ENCODE results near the gene DACH2. TPM values are rescaled to one million over a fixed set of nuclear protein-coding genes. Genes with fewer than 3 reads are reported as not detected.
A peak's percentile ranks its signal among the peaks of the same experiment; 100 is the strongest.

DACH2 gene
- total and polyA plus RNA-seq, 2 of the 4 experiments (the other 2 are of a cell fraction) = 2.8 to 3.8 TPM

DNA sequence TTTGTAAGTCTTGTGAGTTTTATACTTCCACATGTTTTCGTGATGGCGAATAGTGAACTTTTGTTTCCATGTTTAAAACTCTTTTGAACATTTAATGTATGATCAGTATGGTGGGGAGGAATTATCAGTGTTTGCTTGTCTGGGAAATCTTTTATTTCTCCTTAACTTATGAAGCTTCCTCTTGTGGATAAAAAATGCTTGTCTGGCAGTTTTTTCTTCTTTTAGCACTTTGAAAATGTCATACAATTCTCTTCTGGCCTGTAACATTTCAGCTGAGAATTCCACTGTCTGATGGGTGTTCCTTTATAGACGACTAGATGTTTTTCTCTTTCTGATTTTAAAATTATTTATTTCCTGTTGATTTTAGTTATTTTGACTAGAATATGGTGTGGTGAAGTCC lies 576.0 kb downstream of the DACH2 start:
- H3K4me1 ChIP-seq (ENCODE audit: control insufficient read depth, insufficient read depth, low read length) = no peaks in the 10 kb centered on the region
- intact Hi-C loops (cut with micrococcal nuclease) = no loop called here
- no peaks in the 10 kb centered on the region for H3K27me3 ChIP-seq (ENCODE audit: control insufficient read depth, insufficient read depth, low read length)
- no peak for ATAC-seq (ENCODE audit: low read depth)
- H3K9ac ChIP-seq (ENCODE audit: low read depth, low read length) = no peak overlapping the region
- no peak overlapping the region for H2AK5ac ChIP-seq (ENCODE audit: low read depth, low read length)
- H2AK9ac ChIP-seq (replicated peaks; ENCODE audit: low read depth, low read length, poor library complexity) = no peak overlapping the region
- in situ Hi-C loops (cut with MboI; ENCODE audit: low sequenced_read_pairs) = no loop called here
- no peak for DNase-seq
- no peak overlapping the region for H2BK20ac ChIP-seq (ENCODE audit: low read depth, low read length)
- TF ChIP-seq RFX5 (IDR thresholded peaks at IDR 0.05; ENCODE audit: low read depth, low read length) (no peak), SMC3 (IDR thresholded peaks at IDR 0.05; ENCODE audit: low read depth, low read length) (no peak), RAD21 (IDR thresholded peaks at IDR 0.05; ENCODE audit: low read length) (no peak), NFE2L2 (IDR thresholded peaks at IDR 0.05; ENCODE audit: low read depth, low read length) (no peak), MAFK (IDR thresholded peaks at IDR 0.05; ENCODE audit: low read depth, low read length) (peak; percentile 77), FOS (IDR thresholded peaks at IDR 0.05; ENCODE audit: low read depth, low read length) (no peak), CEBPB (IDR thresholded peaks at IDR 0.05; ENCODE audit: low read depth, low read length) (no peak)
- TF ChIP-seq, protein P1, sequence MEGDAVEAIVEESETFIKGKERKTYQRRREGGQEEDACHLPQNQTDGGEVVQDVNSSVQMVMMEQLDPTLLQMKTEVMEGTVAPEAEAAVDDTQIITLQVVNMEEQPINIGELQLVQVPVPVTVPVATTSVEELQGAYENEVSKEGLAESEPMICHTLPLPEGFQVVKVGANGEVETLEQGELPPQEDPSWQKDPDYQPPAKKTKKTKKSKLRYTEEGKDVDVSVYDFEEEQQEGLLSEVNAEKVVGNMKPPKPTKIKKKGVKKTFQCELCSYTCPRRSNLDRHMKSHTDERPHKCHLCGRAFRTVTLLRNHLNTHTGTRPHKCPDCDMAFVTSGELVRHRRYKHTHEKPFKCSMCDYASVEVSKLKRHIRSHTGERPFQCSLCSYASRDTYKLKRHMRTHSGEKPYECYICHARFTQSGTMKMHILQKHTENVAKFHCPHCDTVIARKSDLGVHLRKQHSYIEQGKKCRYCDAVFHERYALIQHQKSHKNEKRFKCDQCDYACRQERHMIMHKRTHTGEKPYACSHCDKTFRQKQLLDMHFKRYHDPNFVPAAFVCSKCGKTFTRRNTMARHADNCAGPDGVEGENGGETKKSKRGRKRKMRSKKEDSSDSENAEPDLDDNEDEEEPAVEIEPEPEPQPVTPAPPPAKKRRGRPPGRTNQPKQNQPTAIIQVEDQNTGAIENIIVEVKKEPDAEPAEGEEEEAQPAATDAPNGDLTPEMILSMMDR (conservative IDR thresholded peaks at IDR 0.05; ENCODE audit: low read depth, low read length) = no peak
- TF ChIP-seq, protein P2, sequence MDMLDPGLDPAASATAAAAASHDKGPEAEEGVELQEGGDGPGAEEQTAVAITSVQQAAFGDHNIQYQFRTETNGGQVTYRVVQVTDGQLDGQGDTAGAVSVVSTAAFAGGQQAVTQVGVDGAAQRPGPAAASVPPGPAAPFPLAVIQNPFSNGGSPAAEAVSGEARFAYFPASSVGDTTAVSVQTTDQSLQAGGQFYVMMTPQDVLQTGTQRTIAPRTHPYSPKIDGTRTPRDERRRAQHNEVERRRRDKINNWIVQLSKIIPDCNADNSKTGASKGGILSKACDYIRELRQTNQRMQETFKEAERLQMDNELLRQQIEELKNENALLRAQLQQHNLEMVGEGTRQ (IDR thresholded peaks at IDR 0.05; ENCODE audit: low read depth, low read length) = no peak
- H4K8ac ChIP-seq (ENCODE audit: low read depth in 2 of 2, low read length in 2 of 2) = no peak overlapping the region
- no CpG with 5 or more reads among the region's 3 CpGs for WGBS, 2 experiments (ENCODE audit: extremely low coverage in 2 of 2, insufficient read length in 1 of 2)
- no peaks in the 10 kb centered on the region for H3K79me1 ChIP-seq (ENCODE audit: low read depth in 1 of 2, low read length in 2 of 2)
- H3K4me2 ChIP-seq (ENCODE audit: low read depth, low read length) = no peak overlapping the region
- dilution Hi-C loops (cut with HindIII; ENCODE audit: low sequenced_read_pairs, unreplicated experiment) = no loop called here
- H3K27ac ChIP-seq (ENCODE audit: insufficient read depth, low read length) = no peak overlapping the region
- H3K9me3 ChIP-seq (ENCODE audit: control insufficient read depth, insufficient read depth, low read length) = no peaks in the 10 kb centered on the region; the same call in 1 of the 2 replicates
- H4K20me1 ChIP-seq (ENCODE audit: insufficient read depth, low read length) = no peaks in the 10 kb centered on the region
- no peak overlapping the region for H2BK5ac ChIP-seq (ENCODE audit: low read depth, low read length, poor library complexity, severe bottlenecking)
- H2BK120ac ChIP-seq (ENCODE audit: low read depth, low read length) = no peak overlapping the region
- H3K4ac ChIP-seq (ENCODE audit: low read depth, low read length) = no peak overlapping the region
- no peak overlapping the region for H3K56ac ChIP-seq (ENCODE audit: extremely low read depth, insufficient read depth, low read length)
- H4K91ac ChIP-seq (ENCODE audit: insufficient read depth, low read depth, low read length) = no peak overlapping the region
- H3K18ac ChIP-seq (ENCODE audit: low read depth, low read length) = no peak overlapping the region
- H3K36me3 ChIP-seq (ENCODE audit: control insufficient read depth, insufficient read depth, low read length) = no peaks in the 10 kb centered on the region
- H3K9me1 ChIP-seq (ENCODE audit: insufficient read depth, low read length) = no peaks in the 10 kb centered on the region
- H3K14ac ChIP-seq (replicated peaks; ENCODE audit: low read depth, low read length) = no peak overlapping the region
- no peak overlapping the region for H2AFZ ChIP-seq (replicated peaks; ENCODE audit: low read length, poor library complexity)
- H3K4me3 ChIP-seq (ENCODE audit: insufficient read depth, low read depth, low read length) = no peak overlapping the region
- ChIA-PET POLR2A (ENCODE audit: unreplicated experiment) (no interaction called here), CTCF (no interaction called here)
- no peak overlapping the region for H4K5ac ChIP-seq (ENCODE audit: low read depth, low read length)
- H2BK15ac ChIP-seq (ENCODE audit: low read depth, low read length) = no peak overlapping the region
- no TSS peak for BruUV-seq (replicated peaks)
- H3K23ac ChIP-seq (ENCODE audit: low read depth, low read length) = no peak overlapping the region

All from IMR-90 (cell line).